Fibroblast of skin of left quadriceps (primary cell): Measurements from ENCODE around the gene TTC34.
"Not testable (repeated sequence)": the region's sequence is repeated elsewhere in the genome, so short reads cannot be mapped to it uniquely, and the experiment has no call there.

Source experiments
- DNase-seq, 2 experiments: peaks; one replicate each; pipeline ENCODE4 v3.0.0-alpha.2; 2013; ENCODE audit warnings: low read depth in 2 of 2

Gene TTC34

DNA sequence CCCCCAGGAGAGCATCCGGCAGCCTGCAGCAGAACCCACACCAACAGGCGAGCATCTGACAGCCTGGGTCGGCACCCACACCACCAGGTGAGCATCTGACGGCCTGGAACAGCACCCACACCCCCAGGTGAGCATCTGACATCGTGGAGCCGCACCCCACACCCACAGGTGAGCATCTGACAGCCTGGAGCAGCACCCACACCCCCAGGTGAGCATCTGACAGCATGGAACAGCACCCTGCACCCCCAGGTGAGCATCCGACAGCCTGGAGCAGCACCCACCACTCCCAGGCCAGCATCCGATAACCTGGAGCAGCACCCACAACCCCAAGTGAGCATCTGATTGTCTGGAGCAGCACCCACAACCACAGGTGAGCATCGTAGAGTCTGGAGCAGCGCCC is 124.8 kb downstream of the TTC34 start:
- DNase-seq, result not testable (repeated sequence)

DNA sequence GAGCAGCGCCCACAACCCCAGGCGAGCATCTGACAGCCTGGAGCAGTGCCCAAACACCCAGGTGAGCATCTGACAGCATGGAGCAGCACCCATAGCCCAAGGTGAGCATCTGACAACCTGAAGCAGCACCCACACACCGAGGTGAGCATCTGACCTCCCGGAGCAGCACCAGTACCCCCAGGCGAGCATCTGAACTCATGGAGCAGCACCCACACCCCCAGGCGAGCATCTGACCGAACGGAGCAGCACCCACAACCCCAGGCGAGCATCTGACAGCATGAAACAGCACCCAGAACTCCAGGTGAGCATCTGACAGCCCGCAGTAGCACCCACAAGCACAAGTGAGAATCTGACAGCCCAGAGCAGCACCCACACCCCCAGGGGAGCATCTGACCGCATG is 129.8 kb downstream of the TTC34 start:
- DNase-seq, result not testable (repeated sequence)

DNA sequence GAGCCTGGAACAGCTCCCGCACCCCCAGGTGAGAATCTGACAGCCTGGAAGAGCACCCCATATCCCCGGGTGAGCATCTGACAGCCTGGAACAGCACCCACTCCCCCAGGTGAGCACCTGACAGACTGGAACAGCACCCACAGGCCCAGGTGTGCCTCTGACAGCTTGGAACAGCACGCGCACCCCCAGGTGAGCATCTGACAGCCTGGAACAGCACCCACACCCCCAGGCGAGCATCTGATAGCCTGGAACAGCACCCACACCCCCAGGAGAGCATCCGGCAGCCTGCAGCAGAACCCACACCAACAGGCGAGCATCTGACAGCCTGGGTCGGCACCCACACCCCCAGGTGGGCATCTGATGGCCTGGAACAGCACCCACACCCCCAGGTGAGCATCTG is 141.7 kb downstream of the TTC34 start:
- not testable (repeated sequence) for DNase-seq

DNA sequence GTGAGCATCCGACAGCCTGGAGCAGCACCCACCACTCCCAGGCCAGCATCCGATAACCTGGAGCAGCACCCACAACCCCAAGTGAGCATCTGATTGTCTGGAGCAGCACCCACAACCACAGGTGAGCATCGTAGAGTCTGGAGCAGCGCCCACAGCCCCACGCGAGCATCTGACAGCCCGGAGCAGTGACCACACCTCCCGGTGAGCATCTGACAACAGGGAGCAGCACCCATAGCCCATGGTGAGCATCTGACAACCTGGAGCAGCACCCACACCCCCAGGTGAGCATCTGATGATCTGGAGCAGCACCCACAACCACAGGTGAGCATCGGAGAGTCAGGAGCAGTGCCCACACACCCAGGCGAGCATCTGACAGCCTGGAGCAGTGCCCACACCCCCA is 143.6 kb downstream of the TTC34 start:
- not testable (repeated sequence) for DNase-seq

DNA sequence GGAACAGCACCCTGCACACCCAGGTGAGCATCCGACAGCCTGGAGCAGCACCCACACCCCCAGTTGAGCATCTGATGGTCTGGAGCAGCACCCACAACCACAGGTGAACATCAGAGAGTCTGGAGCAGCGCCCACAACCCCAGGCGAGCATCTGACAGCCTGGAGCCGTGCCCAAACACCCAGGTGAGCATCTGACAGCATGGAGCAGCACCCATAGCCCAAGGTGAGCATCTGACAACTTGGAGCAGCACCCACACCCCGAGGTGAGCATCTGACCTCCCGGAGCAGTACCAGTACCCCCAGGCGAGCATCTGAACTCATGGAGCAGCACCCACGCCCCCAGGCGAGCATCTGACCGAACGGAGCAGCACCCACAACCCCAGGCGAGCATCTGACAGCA is 144.4 kb downstream of the TTC34 start:
- DNase-seq, result not testable (repeated sequence)

DNA sequence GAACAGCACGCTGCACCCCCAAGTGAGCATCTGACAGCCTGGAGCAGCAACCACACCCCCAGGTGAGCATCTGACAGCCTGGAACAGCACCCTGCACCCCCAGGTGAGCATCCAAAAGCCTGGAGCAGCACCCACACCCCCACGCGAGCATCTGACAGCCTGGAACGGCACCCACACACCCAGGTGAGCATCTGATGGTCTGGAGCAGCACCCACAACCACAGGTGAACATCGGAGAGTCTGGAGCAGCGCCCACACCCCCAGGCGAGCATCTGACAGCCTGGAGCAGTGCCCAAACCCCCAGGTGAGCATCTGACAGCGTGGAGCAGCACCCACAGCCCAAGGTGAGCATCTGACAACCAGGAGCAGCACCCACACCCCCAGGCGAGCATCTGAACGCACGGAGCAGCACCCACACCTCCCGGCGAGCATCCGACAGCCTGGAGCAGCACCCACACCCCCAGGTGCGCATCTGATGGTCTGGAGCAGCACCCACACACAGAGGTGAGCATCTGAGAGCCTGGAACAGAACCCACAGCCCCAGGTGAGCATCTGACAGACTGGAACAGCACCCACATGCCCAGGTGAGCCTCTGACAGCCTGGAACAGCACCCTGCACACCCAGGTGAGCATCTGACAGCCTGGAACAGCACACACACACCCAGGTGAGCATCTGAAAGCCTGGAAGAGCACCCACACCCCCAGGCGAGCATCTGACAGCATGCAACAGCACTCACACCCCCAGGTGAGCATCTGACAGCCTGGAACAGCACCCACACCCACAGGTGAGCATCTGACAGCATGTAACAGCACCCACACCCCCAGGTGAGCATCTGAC is 145.7 kb downstream of the TTC34 start:
- not testable (repeated sequence) for DNase-seq

DNA sequence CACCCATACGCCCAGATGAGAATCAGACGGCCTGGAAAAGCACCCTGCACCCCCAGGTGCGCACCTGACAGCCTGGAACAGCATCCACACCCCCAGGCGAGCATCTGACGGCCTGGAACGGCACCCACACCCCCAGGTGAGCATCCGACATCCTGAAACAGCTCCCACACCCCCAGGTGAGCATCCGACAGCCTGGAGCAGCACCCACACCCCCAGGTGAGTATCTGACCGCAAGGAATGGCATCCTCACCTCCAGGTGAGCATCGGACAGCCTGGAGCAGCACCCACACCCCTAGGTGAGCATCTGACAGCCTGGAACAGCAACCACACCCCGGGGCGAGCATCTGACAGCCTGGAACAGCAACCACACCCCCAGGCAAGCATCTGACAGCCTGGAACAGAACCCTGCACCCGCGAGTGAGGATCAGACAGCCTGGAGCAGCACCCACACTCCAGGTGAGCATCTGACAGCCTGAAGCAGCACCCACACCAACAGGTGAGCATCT is 147.0 kb downstream of the TTC34 start:
- DNase-seq, result not testable (repeated sequence)

DNA sequence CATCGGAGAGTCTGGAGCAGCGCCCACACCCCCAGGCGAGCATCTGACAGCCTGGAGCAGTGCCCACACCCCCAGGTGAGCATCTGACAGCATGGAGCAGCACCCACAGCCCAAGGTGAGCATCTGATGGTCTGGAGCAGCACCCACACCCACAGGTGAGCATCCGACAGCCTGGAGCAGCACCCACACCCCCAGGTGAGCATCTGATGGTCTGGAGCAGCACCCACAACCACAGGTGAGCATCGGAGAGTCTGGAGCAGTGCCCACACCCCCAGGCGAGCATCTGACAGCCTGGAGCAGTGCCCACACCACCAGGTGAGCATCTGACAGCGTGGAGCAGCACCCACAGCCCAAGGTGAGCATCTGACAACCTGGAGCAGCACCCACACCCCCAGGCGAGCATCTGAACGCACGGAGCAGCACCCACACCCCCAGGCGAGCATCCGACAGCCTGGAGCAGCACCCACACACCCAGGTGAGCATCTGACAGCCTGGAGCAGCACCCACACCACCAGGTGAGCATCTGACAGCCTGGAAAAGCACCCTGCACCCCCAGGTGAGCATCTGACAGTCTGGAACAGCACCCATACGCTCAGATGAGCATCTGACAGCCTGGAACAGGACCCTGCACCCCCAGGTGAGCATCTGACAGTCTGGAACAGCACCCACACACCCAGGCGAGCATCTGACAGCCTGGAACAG is 147.6 kb downstream of the TTC34 start:
- not testable (repeated sequence) for DNase-seq

DNA sequence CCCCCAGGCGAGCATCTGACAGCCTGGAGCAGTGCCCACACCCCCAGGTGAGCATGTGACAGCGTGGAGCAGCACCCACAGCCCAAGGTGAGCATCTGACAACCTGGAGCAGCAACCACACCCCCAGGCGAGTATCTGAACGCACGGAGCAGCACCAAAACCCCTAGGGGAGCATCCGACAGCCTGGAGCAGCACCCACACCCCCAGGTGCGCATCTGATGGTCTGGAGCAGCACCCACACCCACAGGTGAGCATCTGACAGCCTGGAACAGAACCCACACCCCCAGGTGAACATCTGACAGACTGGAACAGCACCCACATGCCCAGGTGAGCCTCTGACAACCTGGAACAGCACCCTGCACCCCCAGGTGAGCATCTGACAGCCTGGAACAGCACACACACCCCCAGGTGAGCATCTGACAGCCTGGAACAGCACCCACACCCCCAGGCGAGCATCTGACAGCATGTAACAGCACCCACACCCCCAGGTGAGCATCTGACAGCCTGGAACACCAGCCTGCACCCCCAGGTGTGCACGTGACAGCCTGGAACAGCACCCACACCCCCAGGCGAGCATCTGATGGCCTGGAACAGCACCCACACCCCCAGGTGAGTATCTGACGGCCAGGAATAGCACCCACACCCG is 148.4 kb downstream of the TTC34 start:
- not testable (repeated sequence) for DNase-seq

DNA sequence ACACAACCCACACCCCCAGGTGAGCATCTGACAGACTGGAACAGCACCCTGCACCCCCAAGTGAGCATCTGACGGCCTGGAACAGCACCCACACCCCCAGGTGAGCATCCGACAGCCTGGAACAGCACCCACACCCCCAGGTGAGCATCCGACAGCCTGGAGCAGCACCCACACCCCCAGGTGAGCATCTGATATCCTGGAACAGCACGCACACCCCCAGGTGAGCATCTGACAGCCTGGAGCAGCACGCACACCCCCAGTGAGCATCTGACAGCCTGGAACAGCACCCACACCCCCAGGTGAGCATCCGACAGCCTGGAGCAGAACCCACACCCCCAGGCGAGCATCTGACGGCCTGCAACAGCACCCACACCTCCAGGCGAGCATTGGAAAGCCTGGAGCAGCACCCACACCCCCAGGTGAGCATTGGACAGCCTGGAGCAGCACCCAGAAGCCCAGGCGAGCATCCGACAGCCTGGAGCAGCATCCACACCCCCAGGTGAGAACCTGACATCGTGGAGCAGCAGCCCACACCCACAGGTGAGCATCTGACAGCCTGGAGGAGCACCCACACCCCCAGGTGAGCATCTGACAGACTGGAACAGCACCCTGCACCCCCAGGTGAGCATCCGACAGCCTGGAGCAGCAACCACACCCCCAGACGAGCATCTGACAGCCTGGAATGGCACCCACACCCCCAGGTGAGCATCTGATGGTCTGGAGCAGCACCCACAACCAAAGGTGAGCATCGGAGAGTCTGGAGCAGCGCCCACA is 149.2 kb downstream of the TTC34 start:
- DNase-seq, result not testable (repeated sequence)

DNA sequence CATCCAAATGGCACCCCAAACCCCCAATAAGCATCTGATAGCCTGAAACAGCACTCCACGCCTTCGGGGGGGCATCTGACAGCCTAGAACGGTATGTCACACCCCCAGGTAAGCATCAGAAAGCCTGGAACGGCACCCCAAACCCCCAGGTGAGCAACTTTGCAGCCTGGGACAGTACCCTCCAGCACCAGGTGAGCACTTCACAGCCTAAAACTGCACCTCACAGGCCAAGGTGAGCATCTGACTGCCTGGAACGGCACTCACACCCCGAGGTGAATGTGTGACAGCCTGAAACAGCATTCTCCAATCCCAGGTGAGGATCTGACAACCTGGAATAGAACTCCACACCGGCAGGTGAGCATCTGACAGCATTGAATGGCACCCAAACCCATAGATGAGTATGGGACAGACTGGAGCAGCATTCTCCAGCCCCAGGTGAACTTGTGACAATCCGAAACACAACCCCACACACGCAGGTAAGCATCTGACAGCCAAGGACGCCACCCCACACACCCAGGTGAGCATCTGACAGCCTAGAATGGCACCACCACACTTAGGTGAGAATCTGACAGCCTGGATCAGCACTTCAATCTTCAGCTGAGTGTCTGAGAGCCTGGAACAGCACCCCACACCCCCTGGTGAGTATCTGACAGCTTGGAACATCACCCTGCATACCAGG is 150.4 kb downstream of the TTC34 start:
- DNase-seq, result no peak

DNA sequence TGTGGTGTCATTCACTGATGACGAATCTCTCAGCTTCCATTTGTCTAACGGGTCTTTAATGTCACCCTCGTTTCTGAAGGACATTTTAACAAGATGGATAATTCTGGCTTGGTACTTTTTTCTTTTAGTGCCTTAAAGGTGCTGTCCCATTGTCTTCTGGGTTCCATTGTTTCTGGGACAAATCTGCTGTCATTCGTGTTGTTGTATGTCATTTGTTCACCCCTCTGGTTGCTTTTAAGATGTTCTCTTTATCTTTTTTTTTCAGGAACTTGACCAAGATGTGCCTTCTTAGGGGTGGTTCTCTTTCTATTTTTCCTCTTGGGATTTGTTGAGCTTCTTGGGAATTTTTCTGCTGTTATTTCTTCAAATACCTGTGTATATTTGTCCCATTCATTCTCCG is 154.7 kb downstream of the TTC34 start:
- no peak for DNase-seq

DNA sequence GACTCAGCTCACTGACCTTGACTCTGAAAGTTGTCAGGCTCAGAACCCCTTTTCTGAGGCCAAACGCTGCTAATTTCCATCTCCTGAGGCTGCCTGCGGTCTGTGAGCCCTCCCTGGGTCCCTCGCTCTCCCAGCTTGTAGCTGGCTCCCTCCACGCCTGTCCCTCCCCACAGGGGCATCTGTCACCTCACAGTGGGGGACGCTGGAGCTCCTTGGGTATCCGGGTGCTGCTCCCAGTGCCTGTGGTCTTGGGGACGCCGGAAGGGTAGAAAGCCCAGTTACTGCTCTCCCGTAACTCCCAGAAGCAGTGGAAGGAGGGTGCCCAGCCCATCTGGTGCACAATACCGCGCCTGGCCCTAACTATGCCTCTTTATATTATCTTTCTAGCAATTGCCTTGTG is 155.7 kb downstream of the TTC34 start:
- DNase-seq, result no peak

DNA sequence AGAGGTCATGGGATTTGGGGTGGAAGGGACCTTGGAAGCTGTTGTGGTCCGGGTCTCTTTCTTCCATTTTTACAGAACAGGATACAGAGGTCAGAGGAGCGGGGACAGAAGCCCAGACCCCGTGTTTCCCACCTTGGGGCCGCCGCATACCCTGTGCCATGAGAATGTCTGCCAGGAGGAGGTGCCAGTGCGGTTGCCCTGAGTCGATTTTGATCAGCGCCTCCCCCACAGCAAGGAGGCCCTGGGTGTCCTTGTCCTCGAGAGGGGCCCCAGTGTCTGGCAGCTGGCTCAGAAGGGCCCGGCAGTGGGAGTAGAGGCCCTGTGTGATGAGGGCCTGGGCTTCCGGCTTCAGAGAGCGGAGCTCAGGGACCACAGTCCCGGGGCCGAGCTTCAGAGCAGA is 156.3 kb downstream of the TTC34 start:
- no peak for DNase-seq

DNA sequence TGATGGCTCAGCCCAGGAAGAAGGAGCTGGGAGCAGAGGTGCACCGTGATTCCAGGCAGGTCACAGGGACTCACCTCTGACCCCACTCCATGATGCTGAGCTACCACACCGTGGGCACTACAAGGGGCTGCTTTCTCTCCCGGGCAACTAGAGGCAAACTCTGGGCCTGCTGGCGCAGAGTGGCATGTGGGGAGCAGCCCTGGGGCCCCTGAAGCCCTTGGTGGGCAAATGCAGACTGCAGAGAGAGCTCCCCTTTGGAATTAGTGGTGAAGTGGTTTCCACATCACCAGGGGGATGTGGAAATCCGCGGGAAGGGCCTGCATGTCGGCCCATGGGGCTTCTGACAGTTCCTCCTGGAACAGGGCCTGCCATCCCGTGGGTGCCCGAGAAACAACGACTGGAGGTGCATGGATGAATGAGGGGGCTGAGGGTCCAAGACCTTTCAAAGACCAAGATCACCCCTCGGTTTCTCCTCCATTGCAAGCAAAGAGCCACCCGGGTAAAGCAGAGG is 156.8 kb downstream of the TTC34 start:
- no peak for DNase-seq

DNA sequence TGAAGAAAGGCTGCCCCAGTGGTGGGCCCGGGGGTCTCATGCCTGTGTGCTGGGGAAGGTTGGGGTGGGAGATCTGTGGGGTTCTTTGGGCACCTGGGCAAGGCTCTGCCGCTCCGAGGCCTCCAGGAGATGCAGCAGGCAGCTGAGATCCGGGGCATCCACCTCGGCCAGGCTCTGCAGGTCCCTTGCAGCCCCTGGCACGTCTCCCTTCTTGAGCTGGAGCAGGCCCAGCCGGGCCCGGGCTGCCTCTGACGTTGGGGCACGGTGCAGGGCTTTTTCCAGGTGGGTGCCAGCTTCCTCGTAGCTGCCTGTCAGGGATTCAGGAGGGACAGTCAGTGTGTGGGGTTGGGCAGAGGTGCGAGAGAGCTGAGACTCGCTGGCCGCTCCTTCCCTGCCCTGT is 157.3 kb downstream of the TTC34 start:
- DNase-seq, result no peak

DNA sequence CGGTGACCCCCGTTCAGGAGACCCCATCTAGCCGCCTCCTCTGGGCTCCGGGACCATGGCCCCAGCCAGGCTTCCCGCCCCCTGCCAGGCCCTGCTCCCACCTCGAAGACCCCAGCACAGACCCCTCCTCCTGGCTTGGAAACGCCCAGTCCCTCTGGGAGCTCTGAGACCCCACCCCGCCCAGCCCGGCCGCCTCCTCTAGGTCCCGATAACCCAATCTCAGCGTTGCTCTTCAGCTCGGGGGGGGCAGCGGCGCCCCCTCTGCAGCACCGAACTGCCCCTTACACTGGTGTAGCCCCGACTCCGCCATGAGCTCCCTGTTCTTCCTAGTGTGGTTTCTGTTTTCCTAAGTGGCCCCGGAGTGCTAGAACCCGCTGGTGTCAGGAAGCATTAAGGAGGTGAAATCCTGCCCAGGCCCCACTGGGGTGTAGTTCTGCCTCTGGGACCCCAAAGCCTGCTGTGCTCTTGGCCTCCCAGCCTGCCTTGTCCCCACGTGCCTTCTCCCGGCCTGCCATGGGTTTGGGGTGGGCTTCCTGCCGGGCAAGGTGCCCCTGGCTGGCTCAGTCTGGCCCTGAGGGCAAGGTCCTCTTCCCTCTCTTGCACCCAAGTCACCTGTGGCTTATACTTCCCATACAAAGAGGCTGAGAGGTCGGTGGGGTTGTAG is 157.9 kb downstream of the TTC34 start:
- no peak for DNase-seq

DNA sequence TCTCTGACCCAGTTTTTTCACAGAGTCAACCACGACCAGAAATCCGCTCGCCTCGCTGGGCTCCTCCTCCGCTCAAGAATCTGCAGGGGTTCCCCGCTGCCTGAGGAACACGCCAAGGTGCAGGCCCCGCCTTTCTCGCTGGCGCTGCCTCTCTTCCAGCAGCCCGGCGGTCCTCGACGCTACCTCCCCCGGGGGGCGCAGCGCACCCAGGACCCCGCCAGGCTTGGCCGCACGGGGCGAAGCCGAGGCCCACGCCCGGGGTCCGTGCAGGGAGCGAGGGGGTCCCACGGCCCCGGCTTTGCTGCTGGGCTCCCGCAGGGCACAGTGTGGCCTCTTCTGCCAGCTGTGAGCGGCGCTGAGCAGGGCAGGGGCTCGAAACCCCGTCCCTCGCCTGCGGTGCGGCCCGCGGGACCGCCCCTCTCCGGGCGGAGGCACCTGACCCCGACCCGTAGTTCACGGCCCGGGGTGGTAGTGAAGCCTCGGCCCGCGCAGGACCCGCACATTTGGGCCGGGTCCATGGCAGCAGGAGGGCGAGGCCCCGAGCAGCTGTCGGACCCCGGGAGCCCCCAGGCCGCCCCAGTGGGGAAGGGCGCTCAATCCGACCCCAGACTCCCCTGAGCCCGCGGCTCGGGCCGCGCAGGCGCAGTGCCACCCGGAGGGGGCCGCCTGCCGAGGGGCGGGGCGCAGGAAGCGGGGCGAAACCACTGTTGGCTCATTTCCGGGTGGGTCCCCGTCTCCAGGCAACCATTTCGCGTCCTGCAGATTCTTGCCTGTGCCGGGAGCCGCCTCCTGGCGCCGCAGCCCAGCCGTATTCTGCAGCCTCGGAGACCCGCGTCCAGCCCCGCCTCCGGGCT is 158.7 kb downstream of the TTC34 start:
- peak; percentile 76 to 80 for DNase-seq

DNA sequence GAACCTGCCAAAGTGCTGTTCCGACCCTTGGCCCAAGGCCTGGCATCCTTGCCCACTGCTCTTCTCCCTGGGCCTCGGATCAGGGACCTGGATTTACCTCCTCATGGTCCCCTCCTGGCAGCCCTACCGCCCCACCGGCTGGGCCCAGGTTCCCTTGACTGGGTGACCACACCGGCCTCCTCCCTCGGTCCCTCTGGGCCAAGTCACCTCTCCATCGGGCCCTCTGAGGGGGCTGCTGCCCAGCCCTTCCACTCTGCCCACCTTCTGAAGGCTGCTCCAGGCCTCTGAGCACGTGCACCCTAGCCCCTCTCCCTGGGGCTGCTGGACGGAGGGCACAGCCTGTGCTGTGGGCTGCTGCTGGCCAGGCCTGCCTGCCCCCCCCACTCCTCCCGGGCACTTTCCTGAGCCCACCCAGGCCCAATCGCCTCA is 159.3 kb downstream of the TTC34 start:
- no peak for DNase-seq
